Measurements from ENCODE around the gene DAB1. TPM values are rescaled to one million over a fixed set of nuclear protein-coding genes. Genes with fewer than 3 reads are reported as not detected.

DAB1 gene
- total and polyA plus RNA-seq, 10 of the 15 experiments (the other 5 are each of a cell fraction or from before 2014, with no cell fraction given), result 0.02 to 0.10 (median 0.03) TPM; not detected in 5

GRCh38 chr1:56952501-56952900 is 471.4 kb downstream of the DAB1 start:
- Histone ChIP-seq H3K79me2 (ENCODE audit: control insufficient read depth, insufficient read depth, low read length) (no peaks in the 10 kb centered on the region), H3K36me3 (ENCODE audit: control insufficient read depth in 2 of 2, insufficient read depth in 2 of 2, low read length in 1 of 2) (no peaks in the 10 kb centered on the region), H3K27ac (ENCODE audit: control insufficient read depth, insufficient read depth) (no peak overlapping the region), H3K27me3 (replicated peaks in 1 of 2; ENCODE audit: control insufficient read depth in 2 of 2, insufficient read depth in 2 of 2, low read length in 1 of 2) (no peaks in the 10 kb centered on the region; a peak in 1 of 4 replicates), H2AFZ (ENCODE audit: control insufficient read depth, low read depth, low read length) (no peak overlapping the region), H3K4me1 (ENCODE audit: control insufficient read depth, insufficient read depth, low read length) (no peaks in the 10 kb centered on the region), H3K4me3 (no peak overlapping the region), H4K20me1 (ENCODE audit: control insufficient read depth, insufficient read depth) (no peaks in the 10 kb centered on the region), H3K9ac (ENCODE audit: control insufficient read depth, insufficient read depth, low read length) (no peak overlapping the region), H3K4me2 (ENCODE audit: control insufficient read depth, insufficient read depth) (no peak overlapping the region), H3K9me3 (replicated peaks; ENCODE audit: control insufficient read depth, insufficient read depth, low read length) (no peaks in the 10 kb centered on the region)
- DNase-seq (ENCODE audit: low read depth, low spot score) (no peak), FAIRE-seq (no peak), ATAC-seq (no peak)
- ChIA-PET POLR2A (no interaction called here), RAD21 (ENCODE audit: unreplicated experiment) (no interaction called here), SMC1A (ENCODE audit: uncharacterized antibody, unreplicated experiment) (no interaction called here), CTCF (no interaction called here)
- TF ChIP-seq SREBF2 (IDR thresholded peaks at IDR 0.05; ENCODE audit: low read length), result no peak
- TF ChIP-seq IRF3 (IDR thresholded peaks at IDR 0.05), result no peak
- TF ChIP-seq JUND (IDR thresholded peaks at IDR 0.05; ENCODE audit: low read depth, low read length), result no peak
- TF ChIP-seq ZNF274 (IDR thresholded peaks at IDR 0.05; ENCODE audit: insufficient read depth, insufficient read length), result no peak
- TF ChIP-seq ZBTB40 (IDR thresholded peaks at IDR 0.05; ENCODE audit: borderline replicate concordance), result no peak
- TF ChIP-seq KAT2A (conservative IDR thresholded peaks at IDR 0.05; ENCODE audit: control insufficient read depth, low read depth, low read length), result no peak
- no peak for TF ChIP-seq ZBED1 (IDR thresholded peaks at IDR 0.05; ENCODE audit: borderline replicate concordance)
- TF ChIP-seq BCL11A (IDR thresholded peaks at IDR 0.05; ENCODE audit: low read depth, low read length), result no peak
- no peak for TF ChIP-seq MYB (IDR thresholded peaks at IDR 0.05; ENCODE audit: borderline replicate concordance, low read depth, low read length)
- TF ChIP-seq CHD2 (IDR thresholded peaks at IDR 0.05; ENCODE audit: borderline replicate concordance, low read depth, low read length), result no peak
- TF ChIP-seq POLR2A (IDR thresholded peaks at IDR 0.05; ENCODE audit: low read depth, low read length), result no peak
- no peak for TF ChIP-seq IKZF1 (conservative IDR thresholded peaks at IDR 0.05)
- no peak for TF ChIP-seq CREB1 (IDR thresholded peaks at IDR 0.05; ENCODE audit: low read depth)
- no peak for TF ChIP-seq CBX3 (IDR thresholded peaks at IDR 0.05; ENCODE audit: borderline replicate concordance, low read depth)
- no peak for TF ChIP-seq NFIC (IDR thresholded peaks at IDR 0.05; ENCODE audit: low read depth, low read length)
- in situ Hi-C loops (cut with MboI), result no loop called here
- 27% methylated on average over 8 of the region's 8 CpGs for WGBS (ENCODE audit: insufficient coverage, insufficient replicate concordance, low lambda C conversion rate, missing lambda C conversion rate)
- BruUV-seq (replicated peaks), result no TSS peak
- intact Hi-C loops (cut with micrococcal nuclease; ENCODE audit: unreplicated experiment), result no loop called here
